Smooth muscle cell (in vitro differentiated cells): Measurements from ENCODE around the gene CTNNA2. TPM values are rescaled to one million over a fixed set of nuclear protein-coding genes. Genes with fewer than 3 reads are reported as not detected.

Experiments
- DNase-seq: peaks from one replicate; lab custom pipeline; 2025; ENCODE audit not compliant: unreplicated experiment; lab: John Stamatoyannopoulos, UW
- H2AFZ ChIP-seq: fragments of 200-600 bp; sonication (generic); 2 replicates; pipeline ENCODE4 v1.6.0; 2016; ENCODE audit warnings: antibody characterized with exemption, low read depth, mild to moderate bottlenecking
- H3F3A ChIP-seq: fragments of 200-600 bp; sonication (generic); 2 replicates; pipeline ENCODE4 v1.6.0; 2017; ENCODE audit warnings: antibody characterized with exemption, low read depth
- H3K27ac ChIP-seq: fragments of 200-600 bp; sonication (generic); 2 replicates; pipeline ENCODE4 v1.5.1; 2016; ENCODE audit warnings: low read depth, mild to moderate bottlenecking
- H3K27me3 ChIP-seq: fragments of 200-600 bp; sonication (generic); 2 replicates; pipeline ENCODE4 v1.6.1; 2016; ENCODE audit warnings: low read depth, mild to moderate bottlenecking
- H3K36me3 ChIP-seq: fragments of 200-600 bp; sonication (generic); 2 replicates; pipeline ENCODE4 v1.5.1; 2016; ENCODE audit warnings: low read depth
- H3K4me1 ChIP-seq: fragments of 200-600 bp; sonication (generic); 2 replicates; pipeline ENCODE4 v1.5.1; 2016; ENCODE audit warnings: low read depth
- H3K4me2 ChIP-seq: fragments of 200-600 bp; sonication (generic); 2 replicates; pipeline ENCODE4 v1.6.0; 2016; ENCODE audit warnings: mild to moderate bottlenecking
- H3K4me3 ChIP-seq: fragments of 200-600 bp; sonication (generic); 2 replicates; pipeline ENCODE4 v1.5.1; 2016; ENCODE audit warnings: mild to moderate bottlenecking
- H3K79me2 ChIP-seq: fragments of 200-600 bp; sonication (generic); 2 replicates; pipeline ENCODE4 v1.6.0; 2016; ENCODE audit warnings: low read depth, mild to moderate bottlenecking
- H3K9ac ChIP-seq: fragments of 200-600 bp; sonication (generic); 2 replicates; pipeline ENCODE4 v1.6.0; 2016; ENCODE audit warnings: low read depth
- H3K9me3 ChIP-seq: fragments of 200-600 bp; sonication (generic); replicated peaks from 2 replicates; pipeline ENCODE4 v1.5.1; 2016; ENCODE audit warnings: low read depth
- H4K20me1 ChIP-seq: fragments of 200-600 bp; sonication (generic); 2 replicates; pipeline ENCODE4 v1.6.0; 2016; ENCODE audit warnings: low read depth
- WGBS: methylation state at CpG from one replicate; pipeline ENCODE4 v1.1.7; 2016; ENCODE audit warnings: low lambda C conversion rate; 5-methylcytosine and 5-hydroxymethylcytosine counted together
- polyA plus RNA-seq: library from polyadenylated mRNA; unstranded; fragments of >200 nt; fragmentation: Nextera tagmentation; extraction: Ambion mirVana; gene quantifications from 2 replicates; pipeline ENCODE4 v1.2.1, GENCODE V29; 2016
- total RNA-seq: library from RNA; depleted of rRNA; stranded (reverse); fragments of >200 nt; gene quantifications from 2 replicates; pipeline ENCODE4 v1.2.3, GENCODE V29; 2014
- TF ChIP-seq, protein P1 (sequence below): fragments of 200-600 bp; sonication (generic); IDR thresholded peaks from 2 replicates; pipeline ENCODE4 v1.5.1; 2017; ENCODE audit warnings: borderline replicate concordance, mild to moderate bottlenecking, antibody characterized with exemption; ENCODE audit not compliant: insufficient read depth, poor library complexity, severe bottlenecking

Gene CTNNA2
- total and polyA plus RNA-seq, 2 experiments from 2014 or later = not detected

DNA sequence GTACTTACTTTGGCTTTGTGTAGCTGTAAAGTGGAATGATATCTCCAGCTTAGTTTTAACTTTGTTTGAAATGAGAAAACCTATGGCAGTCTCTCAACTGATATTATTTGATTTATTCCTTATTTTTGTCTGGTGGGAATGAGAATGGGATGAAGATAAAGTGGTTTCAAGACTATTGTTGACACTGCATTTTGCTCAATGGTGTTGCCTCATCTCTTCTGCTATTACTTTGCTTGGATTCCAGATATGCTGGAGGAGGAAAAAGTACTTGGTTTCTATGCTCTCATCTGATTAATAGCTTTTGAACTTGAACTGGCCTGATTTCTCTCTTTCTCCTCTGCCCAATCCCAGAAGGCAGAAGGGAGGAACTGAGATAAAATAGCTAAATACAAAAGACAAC is 198.2 kb downstream of the CTNNA2 start:
- no peak overlapping the region for H3K4me3 ChIP-seq
- no peak overlapping the region for H3K4me2 ChIP-seq
- H3K9me3 ChIP-seq = no peaks in the 10 kb centered on the region
- H3K27ac ChIP-seq = no peak overlapping the region
- TF ChIP-seq, protein P1, sequence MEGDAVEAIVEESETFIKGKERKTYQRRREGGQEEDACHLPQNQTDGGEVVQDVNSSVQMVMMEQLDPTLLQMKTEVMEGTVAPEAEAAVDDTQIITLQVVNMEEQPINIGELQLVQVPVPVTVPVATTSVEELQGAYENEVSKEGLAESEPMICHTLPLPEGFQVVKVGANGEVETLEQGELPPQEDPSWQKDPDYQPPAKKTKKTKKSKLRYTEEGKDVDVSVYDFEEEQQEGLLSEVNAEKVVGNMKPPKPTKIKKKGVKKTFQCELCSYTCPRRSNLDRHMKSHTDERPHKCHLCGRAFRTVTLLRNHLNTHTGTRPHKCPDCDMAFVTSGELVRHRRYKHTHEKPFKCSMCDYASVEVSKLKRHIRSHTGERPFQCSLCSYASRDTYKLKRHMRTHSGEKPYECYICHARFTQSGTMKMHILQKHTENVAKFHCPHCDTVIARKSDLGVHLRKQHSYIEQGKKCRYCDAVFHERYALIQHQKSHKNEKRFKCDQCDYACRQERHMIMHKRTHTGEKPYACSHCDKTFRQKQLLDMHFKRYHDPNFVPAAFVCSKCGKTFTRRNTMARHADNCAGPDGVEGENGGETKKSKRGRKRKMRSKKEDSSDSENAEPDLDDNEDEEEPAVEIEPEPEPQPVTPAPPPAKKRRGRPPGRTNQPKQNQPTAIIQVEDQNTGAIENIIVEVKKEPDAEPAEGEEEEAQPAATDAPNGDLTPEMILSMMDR = no peak
- no peaks in the 10 kb centered on the region for H3K4me1 ChIP-seq
- no peaks in the 10 kb centered on the region for H4K20me1 ChIP-seq
- H3K9ac ChIP-seq = no peak overlapping the region
- no peaks in the 10 kb centered on the region for H3K36me3 ChIP-seq
- no peak overlapping the region for H2AFZ ChIP-seq
- no peak for DNase-seq
- no peaks in the 10 kb centered on the region for H3K79me2 ChIP-seq
- H3F3A ChIP-seq = no peaks in the 10 kb centered on the region
- H3K27me3 ChIP-seq = no peaks in the 10 kb centered on the region

DNA sequence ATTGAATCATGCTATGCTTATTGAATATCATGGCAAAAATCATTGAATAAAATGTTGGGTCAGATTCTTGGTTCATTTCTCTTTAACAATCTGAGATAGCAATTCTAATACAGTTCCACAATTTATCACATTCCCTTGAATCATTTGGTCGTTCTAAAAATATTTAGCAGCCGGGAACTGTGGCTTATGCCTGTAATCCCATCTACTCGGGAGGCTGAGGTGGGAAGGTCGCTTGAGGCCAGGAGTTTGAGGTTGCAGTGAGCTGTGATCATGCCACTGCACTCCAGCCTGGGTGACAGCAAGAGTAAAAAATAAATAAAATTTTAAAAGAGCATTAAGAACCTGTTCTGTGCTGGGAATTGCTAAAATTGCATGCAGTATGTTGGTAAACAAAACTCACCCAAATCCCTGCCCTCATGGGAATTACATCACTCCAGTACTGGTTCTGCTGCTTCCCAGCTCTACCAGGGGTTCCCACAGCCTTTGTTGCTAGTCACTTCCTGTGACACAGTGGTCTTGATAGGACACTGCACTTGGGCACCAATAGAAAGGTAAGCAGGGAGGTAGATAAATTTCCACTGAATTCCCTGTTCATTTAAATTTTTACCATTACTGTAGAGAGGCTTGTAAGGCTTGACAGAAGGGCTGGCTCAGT is 200.4 kb downstream of the CTNNA2 start:
- H3K27me3 ChIP-seq = no peaks in the 10 kb centered on the region
- no peak overlapping the region for H3K27ac ChIP-seq
- no peaks in the 10 kb centered on the region for H3K9me3 ChIP-seq
- no peak for DNase-seq
- H3K4me3 ChIP-seq = no peak overlapping the region
- H3K36me3 ChIP-seq = no peaks in the 10 kb centered on the region
- no peak overlapping the region for H3K4me2 ChIP-seq
- no peak overlapping the region for H2AFZ ChIP-seq
- no peak overlapping the region for H3K9ac ChIP-seq
- peaks cover 9% of the 10 kb centered on the region for H3K4me1 ChIP-seq
- TF ChIP-seq, protein P1 = no peak
- H4K20me1 ChIP-seq = no peaks in the 10 kb centered on the region
- H3F3A ChIP-seq = no peaks in the 10 kb centered on the region
- WGBS = 40% methylated on average over 4 of the region's 4 CpGs
- H3K79me2 ChIP-seq = no peaks in the 10 kb centered on the region

- Histone ChIP-seq H3K4me1 (peaks cover 9% of the 10 kb centered on the region), H3K4me3 (no peak overlapping the region), H3K4me2 (no peak overlapping the region), H3K27ac (no peak overlapping the region), H3K27me3 (no peaks in the 10 kb centered on the region), H3K79me2 (no peaks in the 10 kb centered on the region), H2AFZ (no peak overlapping the region), H3K9ac (no peak overlapping the region), H3K9me3 (no peaks in the 10 kb centered on the region), H3F3A (no peaks in the 10 kb centered on the region), H4K20me1 (no peaks in the 10 kb centered on the region), H3K36me3 (no peaks in the 10 kb centered on the region)
- 95% methylated on average over 1 of the region's 1 CpG for WGBS
- TF ChIP-seq, protein P1 = no peak
- DNase-seq = no peak
Observed at GRCh38 chr2:79714283-79714682, 201.4 kb downstream of the CTNNA2 start.

- no peak for DNase-seq
- Histone ChIP-seq H3K36me3 (no peaks in the 10 kb centered on the region), H3K4me2 (no peak overlapping the region), H3K4me1 (peaks cover 9% of the 10 kb centered on the region), H4K20me1 (no peaks in the 10 kb centered on the region), H3K9ac (no peak overlapping the region), H3K4me3 (no peak overlapping the region), H3F3A (no peaks in the 10 kb centered on the region), H2AFZ (no peak overlapping the region), H3K27ac (no peak overlapping the region), H3K79me2 (no peaks in the 10 kb centered on the region), H3K27me3 (no peaks in the 10 kb centered on the region), H3K9me3 (no peaks in the 10 kb centered on the region)
- TF ChIP-seq, protein P1 = no peak
- WGBS = 95% methylated on average over 1 of the region's 1 CpG
Observed at GRCh38 chr2:79715338-79715737, 202.5 kb downstream of the CTNNA2 start.
